MM.1S (cell line): Measurements from ENCODE around the gene TJP1.

ENCODE experiments used
- DNase-seq: peaks from one replicate; pipeline ENCODE4 v3.0.0-alpha.2; 2015
- H2AFZ ChIP-seq: fragments of 300-600 bp; sonication (generic); 2 replicates; pipeline ENCODE4 v1.6.0; 2016; ENCODE audit warnings: antibody characterized with exemption, low read length
- H3F3A ChIP-seq: fragments of 300-600 bp; sonication (generic); 2 replicates; pipeline ENCODE4 v1.6.1; 2016; ENCODE audit warnings: mild to moderate bottlenecking, antibody characterized with exemption, low read length, moderate library complexity, mixed read lengths; ENCODE audit not compliant: insufficient read depth
- H3K27ac ChIP-seq: fragments of 300-600 bp; sonication (generic); 2 replicates; pipeline ENCODE4 v1.5.1; 2016; ENCODE audit warnings: mild to moderate bottlenecking, low read length
- H3K27me3 ChIP-seq: fragments of 300-600 bp; sonication (generic); replicated peaks from 2 replicates; pipeline ENCODE4 v1.6.0; 2016; ENCODE audit warnings: low read length; ENCODE audit not compliant: insufficient read depth
- H3K36me3 ChIP-seq: fragments of 300-600 bp; sonication (generic); replicated peaks from 2 replicates; pipeline ENCODE4 v1.6.1; 2016; ENCODE audit warnings: mild to moderate bottlenecking, low read length, mixed read lengths; ENCODE audit not compliant: insufficient read depth
- H3K4me1 ChIP-seq: fragments of 300-600 bp; sonication (generic); 2 replicates; pipeline ENCODE4 v1.6.1; 2016; ENCODE audit warnings: low read length, mixed read lengths
- H3K4me2 ChIP-seq: fragments of 300-600 bp; sonication (generic); 2 replicates; pipeline ENCODE4 v1.6.0; 2016; ENCODE audit warnings: low read depth, low read length
- H3K4me3 ChIP-seq: fragments of 300-600 bp; sonication (generic); 2 replicates; pipeline ENCODE4 v1.5.1; 2016; ENCODE audit warnings: low read length, mixed read lengths
- H3K79me2 ChIP-seq: fragments of 300-600 bp; sonication (generic); 2 replicates; pipeline ENCODE4 v1.6.1; 2016; ENCODE audit warnings: mixed run types, low read length, mixed read lengths
- H3K9ac ChIP-seq: fragments of 300-600 bp; sonication (generic); 2 replicates; pipeline ENCODE4 v1.6.1; 2016; ENCODE audit warnings: low read length, mixed read lengths
- H3K9me2 ChIP-seq: fragments of 300-600 bp; sonication (generic); replicated peaks from 2 replicates; pipeline ENCODE4 v1.6.1; 2016; ENCODE audit warnings: mild to moderate bottlenecking, low read length, mixed read lengths; ENCODE audit not compliant: insufficient read depth
- H3K9me3 ChIP-seq: fragments of 300-600 bp; sonication (generic); replicated peaks from 2 replicates; pipeline ENCODE4 v1.6.1; 2016; ENCODE audit warnings: mild to moderate bottlenecking, low read length, mixed read lengths; ENCODE audit not compliant: insufficient read depth
- H4K20me1 ChIP-seq: fragments of 300-600 bp; sonication (generic); 2 replicates; pipeline ENCODE4 v1.6.1; 2016; ENCODE audit warnings: mild to moderate bottlenecking, low read length, moderate library complexity, mixed read lengths; ENCODE audit not compliant: insufficient read depth
- EZH2 ChIP-seq: fragments of 300-600 bp; sonication (generic); optimal IDR thresholded peaks from 2 replicates; pipeline ENCODE3; 2017; ENCODE audit warnings: low read depth, mild to moderate bottlenecking, antibody characterized with exemption, low read length, mixed read lengths
- EZH2phosphoT487 ChIP-seq: fragments of 300-600 bp; sonication (generic); IDR thresholded peaks from 2 replicates; pipeline ENCODE4 v1.6.1; 2018; ENCODE audit warnings: antibody characterized with exemption, low read length
- TF ChIP-seq, protein P1 (sequence below): fragments of 300-600 bp; sonication (generic); IDR thresholded peaks from 2 replicates; pipeline ENCODE4 v1.5.1; 2016; ENCODE audit warnings: antibody characterized with exemption, low read length, mixed read lengths

Gene TJP1

DNA sequence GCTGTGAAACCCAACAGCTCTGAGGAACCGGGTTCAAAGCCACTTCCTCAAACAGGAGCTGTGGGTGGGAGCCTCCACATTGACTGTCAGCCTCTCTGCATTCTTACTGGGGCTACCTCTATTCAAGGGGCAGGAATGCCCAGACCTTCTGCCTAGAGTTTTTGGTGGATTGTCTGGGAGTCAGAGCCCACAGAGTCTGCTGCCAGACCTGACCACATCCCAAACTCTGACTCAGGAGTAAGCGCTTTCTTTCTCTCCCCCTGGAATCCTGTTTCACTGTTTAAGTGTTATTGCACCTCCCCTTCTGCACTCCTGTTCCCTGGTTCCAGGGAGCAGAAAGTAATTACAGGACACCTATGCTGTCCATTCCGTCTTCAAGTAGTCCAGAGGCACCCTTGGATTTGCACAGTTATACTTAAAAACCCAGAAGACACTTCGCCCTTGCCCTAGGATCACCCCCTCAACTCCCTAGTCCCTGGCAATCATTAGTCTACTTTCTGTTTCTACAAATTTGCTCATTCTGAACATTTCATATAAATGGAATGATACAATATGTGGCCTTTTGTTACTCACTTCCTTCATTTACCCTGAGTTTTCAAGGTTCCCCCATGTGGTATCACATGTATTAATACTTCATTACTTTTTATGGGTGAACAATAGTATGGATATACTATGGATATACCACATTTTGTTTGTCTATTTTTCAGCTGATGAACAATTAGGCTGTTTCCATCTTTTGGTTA lies 37.9 kb upstream of the TJP1 start:
- Histone ChIP-seq H4K20me1 (no peaks in the 10 kb centered on the region), H3K4me2 (no peak overlapping the region), H3K9me3 (no peaks in the 10 kb centered on the region), H3K27ac (no peak overlapping the region), H3K36me3 (no peaks in the 10 kb centered on the region), H3K4me1 (no peaks in the 10 kb centered on the region), H2AFZ (no peak overlapping the region), H3K9me2 (no peaks in the 10 kb centered on the region), H3K27me3 (no peaks in the 10 kb centered on the region), H3K9ac (no peak overlapping the region), H3F3A (no peaks in the 10 kb centered on the region), H3K79me2 (no peaks in the 10 kb centered on the region), H3K4me3 (no peak overlapping the region)
- DNase-seq = no peak
- TF ChIP-seq EZH2phosphoT487 (no peak), EZH2 (no peak)
- TF ChIP-seq, protein P1, sequence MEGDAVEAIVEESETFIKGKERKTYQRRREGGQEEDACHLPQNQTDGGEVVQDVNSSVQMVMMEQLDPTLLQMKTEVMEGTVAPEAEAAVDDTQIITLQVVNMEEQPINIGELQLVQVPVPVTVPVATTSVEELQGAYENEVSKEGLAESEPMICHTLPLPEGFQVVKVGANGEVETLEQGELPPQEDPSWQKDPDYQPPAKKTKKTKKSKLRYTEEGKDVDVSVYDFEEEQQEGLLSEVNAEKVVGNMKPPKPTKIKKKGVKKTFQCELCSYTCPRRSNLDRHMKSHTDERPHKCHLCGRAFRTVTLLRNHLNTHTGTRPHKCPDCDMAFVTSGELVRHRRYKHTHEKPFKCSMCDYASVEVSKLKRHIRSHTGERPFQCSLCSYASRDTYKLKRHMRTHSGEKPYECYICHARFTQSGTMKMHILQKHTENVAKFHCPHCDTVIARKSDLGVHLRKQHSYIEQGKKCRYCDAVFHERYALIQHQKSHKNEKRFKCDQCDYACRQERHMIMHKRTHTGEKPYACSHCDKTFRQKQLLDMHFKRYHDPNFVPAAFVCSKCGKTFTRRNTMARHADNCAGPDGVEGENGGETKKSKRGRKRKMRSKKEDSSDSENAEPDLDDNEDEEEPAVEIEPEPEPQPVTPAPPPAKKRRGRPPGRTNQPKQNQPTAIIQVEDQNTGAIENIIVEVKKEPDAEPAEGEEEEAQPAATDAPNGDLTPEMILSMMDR = no peak

DNA sequence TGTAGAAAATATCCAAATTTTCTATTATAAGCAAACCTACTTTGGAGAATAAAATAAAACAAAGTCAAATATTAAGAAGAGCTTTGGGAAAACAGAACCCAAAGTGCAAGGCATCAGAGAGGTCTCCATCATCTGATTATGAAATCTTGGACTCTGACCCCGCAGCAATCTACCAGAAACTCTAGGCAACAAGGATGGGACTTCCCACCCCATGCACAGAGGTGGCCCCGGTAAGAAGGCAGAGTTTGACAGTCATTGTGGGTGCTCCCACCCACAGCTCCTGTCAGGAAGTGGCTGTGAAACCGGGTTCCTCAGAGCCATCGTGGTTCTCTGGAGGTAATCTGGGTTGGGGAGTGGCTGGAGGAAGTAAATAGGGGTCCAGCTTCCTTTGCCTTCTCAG lies 37.0 kb upstream of the TJP1 start:
- Histone ChIP-seq H3K9me2 (no peaks in the 10 kb centered on the region), H3K27ac (no peak overlapping the region), H2AFZ (no peak overlapping the region), H3K36me3 (no peaks in the 10 kb centered on the region), H4K20me1 (no peaks in the 10 kb centered on the region), H3F3A (no peaks in the 10 kb centered on the region), H3K9me3 (no peaks in the 10 kb centered on the region), H3K4me3 (no peak overlapping the region), H3K4me1 (no peaks in the 10 kb centered on the region), H3K27me3 (no peaks in the 10 kb centered on the region), H3K79me2 (no peaks in the 10 kb centered on the region), H3K9ac (no peak overlapping the region), H3K4me2 (no peak overlapping the region)
- DNase-seq = no peak
- TF ChIP-seq EZH2phosphoT487 = no peak
- TF ChIP-seq, protein P1 = no peak
- no peak for TF ChIP-seq EZH2

DNA sequence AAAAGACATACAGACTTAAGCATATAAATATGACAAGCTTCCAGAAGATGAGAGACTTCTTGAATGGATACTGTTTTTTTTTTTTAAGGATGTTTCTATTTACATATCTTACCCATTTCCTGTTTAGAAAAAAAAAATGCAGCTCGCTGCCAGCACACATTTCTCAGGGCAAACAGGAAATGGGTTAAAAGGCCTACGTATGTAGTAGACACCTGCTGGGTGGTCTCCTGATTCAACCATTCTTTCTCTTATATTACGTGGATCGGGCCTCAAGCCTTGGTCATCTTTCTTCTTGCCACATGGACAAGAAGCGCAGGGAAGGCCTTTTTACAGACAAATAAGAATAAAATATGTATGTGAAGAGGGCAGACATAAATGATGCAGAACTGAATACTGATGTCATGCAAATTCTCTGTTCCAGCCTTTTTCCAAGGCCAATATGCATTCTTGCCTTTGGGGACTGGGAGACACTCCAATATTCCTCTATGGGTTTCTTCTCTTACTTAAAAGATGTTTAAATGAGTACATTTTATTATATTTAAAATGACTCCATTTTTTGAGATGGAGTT lies 35.0 kb upstream of the TJP1 start:
- H3K9me2 ChIP-seq = no peaks in the 10 kb centered on the region
- H3K27ac ChIP-seq = no peak overlapping the region
- H3K4me1 ChIP-seq = no peaks in the 10 kb centered on the region
- no peak for DNase-seq
- no peaks in the 10 kb centered on the region for H3F3A ChIP-seq
- H3K27me3 ChIP-seq = no peaks in the 10 kb centered on the region
- no peak overlapping the region for H2AFZ ChIP-seq
- H3K36me3 ChIP-seq = no peaks in the 10 kb centered on the region
- no peaks in the 10 kb centered on the region for H3K79me2 ChIP-seq
- no peaks in the 10 kb centered on the region for H4K20me1 ChIP-seq
- no peaks in the 10 kb centered on the region for H3K9me3 ChIP-seq
- no peak overlapping the region for H3K4me2 ChIP-seq
- no peak overlapping the region for H3K4me3 ChIP-seq
- H3K9ac ChIP-seq = no peak overlapping the region
- TF ChIP-seq EZH2phosphoT487 (no peak), EZH2 (no peak)
- TF ChIP-seq, protein P1 = no peak
